HEK293T (cell line): ENCODE data around the gene ADPRS.

ENCODE experiments used
- FOXK2 ChIP-seq: fragments of 450-650 bp; IDR thresholded peaks from 2 replicates; pipeline ENCODE4 v1.6.1; 2016; ENCODE audit warnings: mild to moderate bottlenecking
- FOXM1 ChIP-seq: fragments of 450-650 bp; IDR thresholded peaks from 2 replicates; pipeline ENCODE4 v1.6.1; 2017; ENCODE audit warnings: mild to moderate bottlenecking, borderline replicate concordance
- SP1 ChIP-seq: fragments of 450-650 bp; IDR thresholded peaks from 2 replicates; pipeline ENCODE4 v1.6.1; 2017

DNA sequence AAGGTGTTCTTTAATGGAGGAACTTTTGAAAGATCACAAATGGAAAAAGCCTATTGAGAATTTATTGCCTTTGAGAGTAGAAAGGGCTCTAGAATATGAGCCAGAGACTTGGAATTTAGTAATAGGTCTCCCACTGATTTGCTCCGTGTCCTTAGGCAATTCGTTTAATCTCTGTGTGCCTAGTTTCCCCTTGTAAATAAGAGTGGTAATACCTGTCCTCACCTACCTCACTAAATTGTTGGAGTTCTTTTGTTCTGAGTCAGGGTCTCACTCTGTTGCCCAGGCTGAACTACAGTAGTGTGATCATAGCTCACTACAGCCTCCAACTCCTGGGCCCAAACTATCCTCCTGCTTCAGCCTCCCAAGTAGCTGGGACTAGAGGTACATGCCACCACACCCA, 19.8 kb upstream of the ADPRS start:
- TF ChIP-seq FOXK2: no peak
- no peak for TF ChIP-seq FOXM1
- no peak for TF ChIP-seq SP1
